Neural cell (in vitro differentiated cells): ENCODE data around the gene FGD6.

Source experiments
- EP300 ChIP-seq: fragments of 450-650 bp; conservative IDR thresholded peaks from 2 replicates; pipeline ENCODE4 v1.6.1; 2014; ENCODE audit warnings: antibody characterized with exemption, mild to moderate bottlenecking, moderate library complexity; ENCODE audit not compliant: poor library complexity, severe bottlenecking
- TF ChIP-seq, protein P1 (sequence below): fragments of 450-650 bp; IDR thresholded peaks from 2 replicates; pipeline ENCODE4 v1.5.1; 2014; ENCODE audit warnings: antibody characterized with exemption, mild to moderate bottlenecking, moderate library complexity; ENCODE audit not compliant: poor library complexity, severe bottlenecking

DNA sequence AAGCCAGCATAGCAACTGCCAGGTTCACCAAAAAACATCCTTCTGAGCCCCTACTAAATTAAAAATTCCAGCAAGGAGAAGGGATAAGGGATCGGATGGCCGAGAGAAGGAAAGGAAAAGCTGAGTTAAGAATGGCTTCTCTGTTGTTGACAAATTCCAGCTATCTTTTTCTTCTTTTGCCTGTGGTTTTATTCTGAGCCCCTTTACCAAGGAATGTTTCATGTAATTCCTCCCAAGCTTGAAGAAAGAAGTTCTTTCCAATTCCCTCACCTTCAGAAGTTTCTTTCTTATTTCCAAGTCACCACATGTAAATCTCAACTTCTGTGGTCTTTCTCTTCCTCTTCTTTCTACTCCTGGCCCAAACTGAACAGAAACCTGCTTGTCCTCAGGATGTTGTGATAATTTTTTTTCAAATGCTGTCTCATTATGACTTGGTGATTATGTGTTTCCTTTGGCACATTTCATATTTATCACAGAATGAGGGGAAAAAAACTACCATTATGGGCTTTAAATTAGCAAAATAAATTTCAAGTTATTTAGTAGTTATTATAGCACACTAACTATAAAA, 40.0 kb downstream of the FGD6 start:
- no peak for TF ChIP-seq EP300
- TF ChIP-seq, protein P1, sequence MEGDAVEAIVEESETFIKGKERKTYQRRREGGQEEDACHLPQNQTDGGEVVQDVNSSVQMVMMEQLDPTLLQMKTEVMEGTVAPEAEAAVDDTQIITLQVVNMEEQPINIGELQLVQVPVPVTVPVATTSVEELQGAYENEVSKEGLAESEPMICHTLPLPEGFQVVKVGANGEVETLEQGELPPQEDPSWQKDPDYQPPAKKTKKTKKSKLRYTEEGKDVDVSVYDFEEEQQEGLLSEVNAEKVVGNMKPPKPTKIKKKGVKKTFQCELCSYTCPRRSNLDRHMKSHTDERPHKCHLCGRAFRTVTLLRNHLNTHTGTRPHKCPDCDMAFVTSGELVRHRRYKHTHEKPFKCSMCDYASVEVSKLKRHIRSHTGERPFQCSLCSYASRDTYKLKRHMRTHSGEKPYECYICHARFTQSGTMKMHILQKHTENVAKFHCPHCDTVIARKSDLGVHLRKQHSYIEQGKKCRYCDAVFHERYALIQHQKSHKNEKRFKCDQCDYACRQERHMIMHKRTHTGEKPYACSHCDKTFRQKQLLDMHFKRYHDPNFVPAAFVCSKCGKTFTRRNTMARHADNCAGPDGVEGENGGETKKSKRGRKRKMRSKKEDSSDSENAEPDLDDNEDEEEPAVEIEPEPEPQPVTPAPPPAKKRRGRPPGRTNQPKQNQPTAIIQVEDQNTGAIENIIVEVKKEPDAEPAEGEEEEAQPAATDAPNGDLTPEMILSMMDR, result no peak
